B cell (primary cell): ENCODE results near the gene PLD1. TPM values are rescaled to one million over a fixed set of nuclear protein-coding genes. Genes with fewer than 3 reads are reported as not detected.

Experiments
- ATAC-seq: fragments of 200-7000 bp; cut with Tn5 transposase; one replicate; pipeline ENCODE4 v1.10.0; 2021; ENCODE audit warnings: low read depth, mild to moderate bottlenecking, moderate number of reproducible peaks, moderate library complexity
- CTCF ChIA-PET: fragments of 350-600 bp; sonication (Branson Sonifier 250); formaldehyde crosslinking; loops from one replicate; lab custom pipeline; 2021; ENCODE audit warnings: antibody characterized with exemption, inconsistent platforms; lab: Charles Lee
- POLR2A ChIA-PET: fragments of 350-600 bp; sonication (Branson Sonifier 250); formaldehyde crosslinking; loops from one replicate; lab custom pipeline; 2021; ENCODE audit warnings: antibody characterized with exemption; lab: Charles Lee
- DNase-seq: peaks from one replicate; pipeline ENCODE4 v3.0.0; 2013
- H2AFZ ChIP-seq: 2 replicates; pipeline ENCODE4 v1.6.1; 2012; ENCODE audit warnings: mild to moderate bottlenecking, low read depth, low read length; ENCODE audit not compliant: insufficient read depth, poor library complexity, severe bottlenecking
- H3K27ac ChIP-seq, 2 donors: 1 replicate in 1 of 2; 2 replicates in 1 of 2; pipeline ENCODE4 v1.5.1; 2012 to 2013; ENCODE audit warnings: low read length in 2 of 2, mild to moderate bottlenecking in 2 of 2, moderate library complexity in 1 of 2
- H3K27me3 ChIP-seq, 4 experiments: fragments of 200-600 bp in 1 of 4; sonication (generic) in 1 of 4; replicated peaks in 1 of 4; 1 replicate in 2 of 4; 2 replicates in 2 of 4; pipeline versions ENCODE4 v1.6.1 to v1.7.0; 2013 to 2016; ENCODE audit warnings: low read length in 3 of 4, mild to moderate bottlenecking in 2 of 4, mixed read lengths in 1 of 4, moderate library complexity in 1 of 4; ENCODE audit not compliant: insufficient read depth in 4 of 4, control insufficient read depth in 3 of 4; ENCODE audit errors: control extremely low read depth in 1 of 4
- H3K36me3 ChIP-seq, 2 experiments: replicated peaks in 1 of 2; 1 replicate in 1 of 2; 2 replicates in 1 of 2; pipeline versions ENCODE4 v1.6.1 to v1.7.1; 2013; ENCODE audit warnings: low read length in 1 of 2; ENCODE audit not compliant: insufficient read depth in 2 of 2, control insufficient read depth in 1 of 2; ENCODE audit errors: control extremely low read depth in 1 of 2, extremely low read depth in 1 of 2
- H3K4me1 ChIP-seq, 2 donors: fragments of 200-600 bp in 1 of 2; sonication (generic) in 1 of 2; 1 replicate in 1 of 2; 2 replicates in 1 of 2; pipeline versions ENCODE4 v1.5.1 to v1.6.1; 2013 to 2017; ENCODE audit warnings: low read length in 2 of 2; ENCODE audit not compliant: control insufficient read depth in 2 of 2, insufficient read depth in 2 of 2
- H3K4me2 ChIP-seq: replicated peaks from 2 replicates; pipeline ENCODE3; 2012; ENCODE audit warnings: mild to moderate bottlenecking, low read depth, low read length; ENCODE audit not compliant: poor library complexity, severe bottlenecking
- H3K4me3 ChIP-seq, 5 experiments: fragments of 200-600 bp in 1 of 5; sonication (generic) in 1 of 5; 1 replicate in 3 of 5; 2 replicates in 2 of 5; pipeline versions ENCODE4 v1.5.1 to v1.7.0; 2011 to 2016; ENCODE audit warnings: low read length in 4 of 5, mild to moderate bottlenecking in 4 of 5, low read depth in 2 of 5, control low read depth in 1 of 5, moderate library complexity in 1 of 5; ENCODE audit not compliant: insufficient read depth in 1 of 5; ENCODE audit errors: control extremely low read depth in 1 of 5, extremely low read depth in 1 of 5
- H3K79me2 ChIP-seq: fragments of 200-600 bp; sonication (generic); one replicate; pipeline ENCODE4 v1.6.0; 2016; ENCODE audit warnings: low read length; ENCODE audit not compliant: control insufficient read depth, insufficient read depth
- H3K9ac ChIP-seq: fragments of 200-600 bp; sonication (generic); 2 replicates; pipeline ENCODE4 v1.6.1; 2017; ENCODE audit warnings: mild to moderate bottlenecking, low read length, moderate library complexity
- H3K9me3 ChIP-seq, 3 donors: one replicate each; pipeline versions ENCODE4 v1.6.1 to v1.7.1; 2013; ENCODE audit warnings: low read length in 2 of 3; ENCODE audit not compliant: control insufficient read depth in 2 of 3, insufficient read depth in 1 of 3; ENCODE audit errors: control extremely low read depth in 1 of 3
- H4K20me1 ChIP-seq: 2 replicates; pipeline ENCODE4 v1.6.0; 2012; ENCODE audit warnings: mild to moderate bottlenecking, low read length; ENCODE audit not compliant: insufficient read depth, control insufficient read depth, poor library complexity, severe bottlenecking
- H3K27ac Mint-ChIP-seq: one replicate; pipeline ENCODE4 v1.8.0; 2021; ENCODE audit warnings: mixed read lengths
- H3K27me3 Mint-ChIP-seq: one replicate; pipeline ENCODE4 v1.8.0; 2021; ENCODE audit warnings: mixed read lengths
- H3K4me1 Mint-ChIP-seq: one replicate; pipeline ENCODE4 v1.8.0; 2021; ENCODE audit warnings: mixed read lengths
- H3K4me3 Mint-ChIP-seq: one replicate; pipeline ENCODE4 v1.8.0; 2021; ENCODE audit warnings: mixed read lengths
- H3K9me3 Mint-ChIP-seq: one replicate; pipeline ENCODE4 v1.8.0; 2022; ENCODE audit warnings: mixed read lengths; ENCODE audit not compliant: insufficient read depth
- CTCF ChIP-seq: fragments of 200-600 bp; IDR thresholded peaks from one replicate; pipeline ENCODE4 v1.8.0; 2022; ENCODE audit warnings: antibody characterized with exemption, mild to moderate bottlenecking
- EZH2 ChIP-seq: IDR thresholded peaks from 2 replicates; pipeline ENCODE4 v1.6.1; 2012; ENCODE audit warnings: borderline replicate concordance, low read depth, mild to moderate bottlenecking, moderate library complexity, low read length; ENCODE audit not compliant: insufficient read depth, poor library complexity, severe bottlenecking
- WGBS: methylation state at CpG from one replicate; pipeline ENCODE4 v1.1.5; 2013; ENCODE audit warnings: missing lambda C conversion rate; ENCODE audit not compliant: insufficient coverage; 5-methylcytosine and 5-hydroxymethylcytosine counted together
- intact Hi-C: fragments of 100-400 bp; cut with micrococcal nuclease; formaldehyde crosslinking; loops from one replicate; pipeline ENCODE4 v1.10.0; 2022
- polyA plus RNA-seq: library from polyadenylated mRNA; depleted of rRNA; stranded (reverse); fragments of >200 nt; gene quantifications from 2 replicates; pipeline ENCODE4 v1.2.3, GENCODE V29; 2012
- total RNA-seq, 2 donors: library from RNA; stranded (reverse); fragments of 120-200 nt in 1 of 2; gene quantifications; 1 replicate in 1 of 2; 2 replicates in 1 of 2; pipeline versions ENCODE4 v1.2.3 to v1.2.4, GENCODE V29; 2013 to 2022

The PLD1 gene
- total and polyA plus RNA-seq, 2 donors (not counting 1 experiment from before 2014, with no cell fraction given): 0.24 to 0.52 TPM

- 33% methylated on average over 1 of the region's 3 CpGs for WGBS
- ChIA-PET CTCF (no interaction called here), POLR2A (no interaction called here)
- no peaks in the 10 kb centered on the region for H3K36me3 ChIP-seq
- H3K9me3 ChIP-seq: no peaks in the 10 kb centered on the region
- TF ChIP-seq CTCF (no peak), EZH2 (no peak)
- no peaks in the 10 kb centered on the region for H3K9me3 Mint-ChIP-seq
- H3K4me3 ChIP-seq: no peak overlapping the region
- H3K27me3 Mint-ChIP-seq: peaks cover 8% of the 10 kb centered on the region
- no peak overlapping the region for H3K4me2 ChIP-seq
- H3K27me3 ChIP-seq: no peaks in the 10 kb centered on the region
- intact Hi-C loops: no loop called here
- no peak overlapping the region for H3K27ac Mint-ChIP-seq
- H2AFZ ChIP-seq: no peak overlapping the region
- no peak for DNase-seq
- no peak overlapping the region for H3K27ac ChIP-seq
- no peaks in the 10 kb centered on the region for H3K79me2 ChIP-seq
- no peaks in the 10 kb centered on the region for H4K20me1 ChIP-seq
- H3K4me1 Mint-ChIP-seq: no peaks in the 10 kb centered on the region
- H3K4me1 ChIP-seq: no peaks in the 10 kb centered on the region
- no peak overlapping the region for H3K9ac ChIP-seq
- H3K4me3 Mint-ChIP-seq: no peak overlapping the region
- ATAC-seq: no peak
Measured at GRCh38 chr3:171660188-171660587, 150.1 kb downstream of the PLD1 start.

GRCh38 chr3:171658841-171659240 is 151.4 kb downstream of the PLD1 start:
- H3K27ac ChIP-seq: no peak overlapping the region
- no peak for ATAC-seq
- intact Hi-C loops: no loop called here

More at GRCh38 chr3:171658841-171659240, 151.4 kb downstream of the PLD1 start:
- H3K9ac ChIP-seq: no peak overlapping the region
- POLR2A ChIA-PET: no interaction called here
- no peaks in the 10 kb centered on the region for H3K27me3 ChIP-seq
- no peaks in the 10 kb centered on the region for H4K20me1 ChIP-seq
- no peaks in the 10 kb centered on the region for H3K9me3 Mint-ChIP-seq
- no peak overlapping the region for H3K4me2 ChIP-seq
- no peaks in the 10 kb centered on the region for H3K79me2 ChIP-seq
- H3K4me3 ChIP-seq: no peak overlapping the region
- no peaks in the 10 kb centered on the region for H3K36me3 ChIP-seq
- CTCF ChIA-PET: interaction anchor here (1.6 kb wide), 1 partner anchor 12 kb away, joined by 4 read pairs; no protein-coding TSS in a partner anchor
- no peaks in the 10 kb centered on the region for H3K4me1 Mint-ChIP-seq
- TF ChIP-seq CTCF (no peak), EZH2 (no peak)
- H3K27ac Mint-ChIP-seq: no peak overlapping the region
- no peak overlapping the region for H3K4me3 Mint-ChIP-seq
- no peak for DNase-seq
- no peaks in the 10 kb centered on the region for H3K4me1 ChIP-seq
- 80% methylated on average over 1 of the region's 3 CpGs for WGBS
- H2AFZ ChIP-seq: no peak overlapping the region
- H3K27me3 Mint-ChIP-seq: peaks cover 5% of the 10 kb centered on the region
- no peaks in the 10 kb centered on the region for H3K9me3 ChIP-seq
